Measurements from ENCODE around the gene STS. TPM values are rescaled to one million over a fixed set of nuclear protein-coding genes. Genes with fewer than 3 reads are reported as not detected.
A peak's percentile ranks its signal among the peaks of the same experiment; 100 is the strongest.

STS gene
- total RNA-seq, 6 experiments from 2014 or later, result 4.7 to 12.8 (median 10.7) TPM

DNA sequence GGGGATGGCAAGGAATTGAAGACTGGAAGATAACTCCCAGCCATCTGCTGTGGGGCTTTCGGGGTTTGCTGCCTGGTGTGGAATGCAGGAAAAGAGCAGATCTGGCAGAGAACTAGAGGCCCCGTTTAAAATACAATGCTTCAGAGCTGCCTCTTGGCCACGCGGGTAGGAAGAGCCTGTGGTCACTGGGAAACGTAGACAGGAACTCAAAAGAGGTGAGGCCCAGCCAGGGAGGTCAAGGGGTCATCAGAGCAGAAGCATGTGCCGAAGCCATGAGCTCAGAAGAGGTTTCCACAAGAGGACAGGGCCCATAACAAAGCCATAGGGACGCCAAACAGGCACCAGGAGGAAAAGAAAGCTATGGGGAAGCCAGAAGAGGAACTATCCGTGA is 14.5 kb upstream of the STS start:
- peak in 1 of 3 donors; percentile 42 for DNase-seq
- intact Hi-C loops (cut with DNase I), result no loop called here
- TF ChIP-seq, protein P1, sequence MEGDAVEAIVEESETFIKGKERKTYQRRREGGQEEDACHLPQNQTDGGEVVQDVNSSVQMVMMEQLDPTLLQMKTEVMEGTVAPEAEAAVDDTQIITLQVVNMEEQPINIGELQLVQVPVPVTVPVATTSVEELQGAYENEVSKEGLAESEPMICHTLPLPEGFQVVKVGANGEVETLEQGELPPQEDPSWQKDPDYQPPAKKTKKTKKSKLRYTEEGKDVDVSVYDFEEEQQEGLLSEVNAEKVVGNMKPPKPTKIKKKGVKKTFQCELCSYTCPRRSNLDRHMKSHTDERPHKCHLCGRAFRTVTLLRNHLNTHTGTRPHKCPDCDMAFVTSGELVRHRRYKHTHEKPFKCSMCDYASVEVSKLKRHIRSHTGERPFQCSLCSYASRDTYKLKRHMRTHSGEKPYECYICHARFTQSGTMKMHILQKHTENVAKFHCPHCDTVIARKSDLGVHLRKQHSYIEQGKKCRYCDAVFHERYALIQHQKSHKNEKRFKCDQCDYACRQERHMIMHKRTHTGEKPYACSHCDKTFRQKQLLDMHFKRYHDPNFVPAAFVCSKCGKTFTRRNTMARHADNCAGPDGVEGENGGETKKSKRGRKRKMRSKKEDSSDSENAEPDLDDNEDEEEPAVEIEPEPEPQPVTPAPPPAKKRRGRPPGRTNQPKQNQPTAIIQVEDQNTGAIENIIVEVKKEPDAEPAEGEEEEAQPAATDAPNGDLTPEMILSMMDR (IDR thresholded peaks at IDR 0.05), result no peak
- TF ChIP-seq POLR2A (IDR thresholded peaks at IDR 0.05), result no peak
- peak; percentile 45 to 67 (median 60) for ATAC-seq
- H3K9me3 ChIP-seq, result no peaks in the 10 kb centered on the region
- H3K27ac ChIP-seq, result peak overlapping the region in 1 of 3 donors; percentile 49
- no peaks in the 10 kb centered on the region for H3K27me3 ChIP-seq
- 52% methylated on average over 7 of the region's 8 CpGs for WGBS (ENCODE audit: insufficient coverage, low coverage, low lambda C conversion rate, missing lambda C conversion rate)
- no peaks in the 10 kb centered on the region for H3K36me3 ChIP-seq
- no peak overlapping the region for H3K4me3 ChIP-seq
- H3K4me1 ChIP-seq, result peaks cover 0 to 14% (median 2%) of the 10 kb centered on the region in 4 donors

DNA sequence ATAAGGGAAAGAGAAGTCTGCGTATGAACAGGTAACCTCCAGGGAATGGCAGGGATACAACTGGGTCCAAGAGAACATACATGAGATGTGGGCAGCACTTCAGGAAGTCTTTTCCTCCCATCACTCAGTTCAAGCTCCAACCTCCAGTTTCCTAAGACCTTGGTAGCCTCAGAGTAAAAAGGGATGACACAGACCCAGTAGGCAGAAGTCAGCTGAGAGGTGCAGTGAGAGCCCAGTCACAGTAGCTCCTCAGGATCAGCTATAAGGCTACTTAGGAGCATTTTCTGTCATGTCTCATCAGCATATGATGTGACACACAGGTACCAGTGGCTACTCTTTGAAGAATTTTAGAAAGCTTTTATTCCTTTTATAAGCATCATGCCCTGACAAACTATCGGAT is 12.5 kb upstream of the STS start:
- Histone ChIP-seq H3K27me3 (no peaks in the 10 kb centered on the region), H3K4me3 (no peak overlapping the region), H3K4me1 (peaks cover 0 to 18% (median 2%) of the 10 kb centered on the region in 4 donors), H3K36me3 (no peaks in the 10 kb centered on the region), H3K27ac (no peak overlapping the region), H3K9me3 (no peaks in the 10 kb centered on the region)
- DNase-seq, result no peak
- no peak for ATAC-seq
- 100% methylated on average over 2 of the region's 2 CpGs for WGBS (ENCODE audit: insufficient coverage, low coverage, low lambda C conversion rate, missing lambda C conversion rate)
- no peak for TF ChIP-seq POLR2A (IDR thresholded peaks at IDR 0.05)
- TF ChIP-seq, protein P1 (IDR thresholded peaks at IDR 0.05), result no peak
- intact Hi-C loops (cut with DNase I), result no loop called here

DNA sequence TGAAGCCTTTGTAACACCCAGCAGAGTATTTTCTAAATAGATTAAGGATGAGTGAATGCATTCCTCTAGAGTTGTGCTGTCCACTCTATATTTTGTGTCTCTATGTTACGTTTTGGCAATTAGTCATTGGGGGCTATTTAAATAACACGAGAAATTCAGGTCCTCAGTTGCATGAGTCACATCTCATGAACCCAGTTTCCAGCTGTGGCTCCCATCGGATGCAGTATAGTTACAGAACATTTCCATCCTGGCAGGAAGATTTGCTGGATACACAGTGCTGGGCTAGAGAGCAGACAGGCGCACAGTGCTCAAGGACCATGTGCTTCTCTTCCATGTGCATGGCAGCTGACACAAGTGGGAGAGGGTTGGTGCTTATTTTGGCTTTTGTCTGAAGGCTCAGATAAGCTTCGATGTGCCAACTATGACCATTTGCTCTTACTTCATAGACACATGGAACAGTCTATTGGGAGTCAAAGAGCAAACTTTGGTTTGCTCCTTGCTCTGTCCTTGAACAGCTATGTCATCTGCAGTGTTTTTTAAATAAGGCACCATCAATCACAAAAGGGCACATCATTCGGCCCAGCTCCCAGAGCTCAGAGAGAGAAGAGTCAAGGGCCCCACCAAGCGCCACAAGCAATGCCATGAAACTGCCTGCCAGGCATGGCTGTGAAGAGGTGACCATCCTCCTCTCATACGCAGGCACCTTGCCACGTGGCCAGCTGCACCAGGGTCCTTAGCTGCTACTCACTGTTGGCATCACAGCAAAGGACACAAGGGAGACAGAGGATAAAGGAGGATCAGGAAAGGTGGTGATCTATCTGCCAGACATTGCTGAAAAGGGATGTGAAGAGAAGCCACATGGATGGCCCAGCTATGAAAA is 8.1 kb upstream of the STS start:
- DNase-seq, result no peak
- no peaks in the 10 kb centered on the region for H3K27me3 ChIP-seq
- WGBS (ENCODE audit: insufficient coverage, low coverage, low lambda C conversion rate, missing lambda C conversion rate), result 61% methylated on average over 7 of the region's 9 CpGs
- no peaks in the 10 kb centered on the region for H3K36me3 ChIP-seq
- H3K27ac ChIP-seq, result no peak overlapping the region
- intact Hi-C loops (cut with DNase I), result no loop called here
- H3K4me3 ChIP-seq, result no peak overlapping the region
- H3K9me3 ChIP-seq, result no peaks in the 10 kb centered on the region
- no peak for TF ChIP-seq POLR2A (IDR thresholded peaks at IDR 0.05)
- TF ChIP-seq, protein P1 (IDR thresholded peaks at IDR 0.05), result no peak
- ATAC-seq, result peak in 3 of 4 donors; percentile 56 to 92 (median 68)
- peaks cover 0 to 6% (median 0%) of the 10 kb centered on the region in 4 donors for H3K4me1 ChIP-seq

DNA sequence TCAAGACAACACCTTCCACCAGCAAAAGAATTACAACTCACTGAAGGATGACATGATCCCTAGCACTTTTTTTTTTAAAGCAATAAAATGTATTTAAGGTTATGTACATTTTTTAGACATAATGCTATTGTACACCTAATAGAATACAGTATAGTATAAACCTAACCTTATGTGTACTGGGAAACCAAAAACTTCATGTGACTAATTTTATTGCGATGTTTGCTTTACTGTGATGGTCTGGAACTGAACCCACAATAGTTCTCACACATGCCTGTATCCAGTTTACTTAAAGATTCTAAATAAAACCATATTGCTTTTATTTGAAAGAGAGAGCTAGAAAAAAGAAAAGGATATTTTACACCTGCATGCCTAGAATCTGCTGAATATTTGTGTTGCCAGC is 4.4 kb upstream of the STS start:
- DNase-seq, result no peak
- whole genome bisulfite sequencing (ENCODE audit: insufficient coverage, low coverage, low lambda C conversion rate, missing lambda C conversion rate), result 89% methylated on average over 1 of the region's 1 CpG
- intact Hi-C loops (cut with DNase I), result no loop called here

More for the DNA sequence above, 4.4 kb upstream of the STS start:
- Histone ChIP-seq H3K27me3 (no peaks in the 10 kb centered on the region), H3K36me3 (no peaks in the 10 kb centered on the region), H3K27ac (no peak overlapping the region), H3K4me3 (no peak overlapping the region), H3K4me1 (peaks cover 0 to 25% (median 2%) of the 10 kb centered on the region in 4 donors), H3K9me3 (no peaks in the 10 kb centered on the region)
- TF ChIP-seq, protein P1 (IDR thresholded peaks at IDR 0.05), result no peak
- ATAC-seq, result no peak
